OCI-LY7 (cell line): ENCODE measurements around the gene MYZAP. TPM values are rescaled to one million over a fixed set of nuclear protein-coding genes. Genes with fewer than 3 reads are reported as not detected.

Experiments used
- BruUV-seq: library from RNA; stranded (reverse); fragments of 400-500 nt; replicated peaks from 2 replicates; lab custom pipeline; 2021; lab: Mats Ljungman, UMichigan
- CTCF ChIA-PET: fragments of 300-600 bp; sonication (Branson Sonifier 250); formaldehyde crosslinking; loops from one replicate; lab custom pipeline; 2022; ENCODE audit warnings: antibody characterized with exemption; ENCODE audit not compliant: unreplicated experiment; lab: Charles Lee
- POLR2A ChIA-PET: fragments of 300-600 bp; sonication (Branson Sonifier 250); formaldehyde crosslinking; loops from one replicate; lab custom pipeline; 2022; ENCODE audit warnings: antibody characterized with exemption; lab: Charles Lee
- DNase-seq: peaks from one replicate; pipeline ENCODE4 v3.0.0-alpha.2; 2015; ENCODE audit warnings: low spot score
- H2AFZ ChIP-seq: fragments of 200-600 bp; sonication (generic), shearing (Covaris generic); 2 replicates; pipeline ENCODE4 v1.6.1; 2014; ENCODE audit warnings: mild to moderate bottlenecking, antibody characterized with exemption, low read length, moderate library complexity
- H3K27ac ChIP-seq: fragments of 200-600 bp; sonication (generic); 2 replicates; pipeline ENCODE4 v1.5.1; 2014; ENCODE audit warnings: mixed run types, low read depth, mild to moderate bottlenecking, moderate library complexity, low read length, inconsistent platforms; ENCODE audit not compliant: poor library complexity, severe bottlenecking
- H3K36me3 ChIP-seq: fragments of 200-600 bp; sonication (generic); 2 replicates; pipeline ENCODE4 v1.6.1; 2014; ENCODE audit warnings: mild to moderate bottlenecking, antibody characterized with exemption, low read length, moderate library complexity, mixed read lengths; ENCODE audit not compliant: insufficient read depth
- H3K4me1 ChIP-seq: fragments of 200-600 bp; sonication (generic); 2 replicates; pipeline ENCODE4 v1.5.1; 2014; ENCODE audit warnings: mild to moderate bottlenecking, low read length; ENCODE audit not compliant: insufficient read depth, poor library complexity, severe bottlenecking
- H3K4me2 ChIP-seq: fragments of 200-600 bp; sonication (generic); 2 replicates; pipeline ENCODE4 v1.6.1; 2014; ENCODE audit warnings: mild to moderate bottlenecking, low read length
- H3K4me3 ChIP-seq: fragments of 200-600 bp; sonication (generic); 2 replicates; pipeline ENCODE4 v1.5.1; 2014; ENCODE audit warnings: mild to moderate bottlenecking, low read depth, low read length; ENCODE audit not compliant: poor library complexity, severe bottlenecking
- H3K79me2 ChIP-seq: fragments of 200-600 bp; sonication (generic); 2 replicates; pipeline ENCODE4 v1.6.1; 2016; ENCODE audit warnings: low read depth, mild to moderate bottlenecking, low read length, moderate library complexity, mixed read lengths; ENCODE audit not compliant: insufficient read depth
- H3K9me2 ChIP-seq: fragments of 200-600 bp; sonication (generic); 2 replicates; pipeline ENCODE4 v1.6.1; 2016; ENCODE audit warnings: mild to moderate bottlenecking, low read length, mixed read lengths; ENCODE audit not compliant: insufficient read depth
- H3K9me3 ChIP-seq: fragments of 200-600 bp; sonication (generic); 2 replicates; pipeline ENCODE4 v1.6.1; 2014; ENCODE audit warnings: mild to moderate bottlenecking, mixed run types, low read length, mixed read lengths
- H4K20me1 ChIP-seq: fragments of 200-600 bp; sonication (generic); 2 replicates; pipeline ENCODE4 v1.6.1; 2014; ENCODE audit warnings: mild to moderate bottlenecking, antibody characterized with exemption, low read length, moderate library complexity, mixed read lengths; ENCODE audit not compliant: insufficient read depth
- EZH2phosphoT487 ChIP-seq: fragments of 200-600 bp; sonication (generic); IDR thresholded peaks from 2 replicates; pipeline ENCODE4 v1.6.1; 2018; ENCODE audit warnings: low read depth, borderline replicate concordance, mild to moderate bottlenecking, mixed run types, antibody characterized with exemption, low read length, moderate library complexity, mixed read lengths
- intact Hi-C: fragments of 100-400 bp; cut with micrococcal nuclease; formaldehyde crosslinking; loops from one replicate; pipeline ENCODE4 v1.10.0; 2022; ENCODE audit not compliant: unreplicated experiment
- total RNA-seq, 2 experiments: library from RNA; depleted of rRNA in 1 of 2; stranded (reverse); fragments of >200 nt in 1 of 2; shearing (Covaris generic) in 1 of 2; gene quantifications; 2 replicates each; pipeline ENCODE4 v1.2.3, GENCODE V29; 2014 to 2022
- TF ChIP-seq, protein P1 (sequence below): fragments of 200-600 bp; sonication (generic); conservative IDR thresholded peaks from 2 replicates; pipeline ENCODE4 v1.5.1; 2014; ENCODE audit warnings: mild to moderate bottlenecking, antibody characterized with exemption, low read length, moderate library complexity, mixed read lengths

MYZAP gene
- total RNA-seq, 2 experiments from 2014 or later = not detected

DNA sequence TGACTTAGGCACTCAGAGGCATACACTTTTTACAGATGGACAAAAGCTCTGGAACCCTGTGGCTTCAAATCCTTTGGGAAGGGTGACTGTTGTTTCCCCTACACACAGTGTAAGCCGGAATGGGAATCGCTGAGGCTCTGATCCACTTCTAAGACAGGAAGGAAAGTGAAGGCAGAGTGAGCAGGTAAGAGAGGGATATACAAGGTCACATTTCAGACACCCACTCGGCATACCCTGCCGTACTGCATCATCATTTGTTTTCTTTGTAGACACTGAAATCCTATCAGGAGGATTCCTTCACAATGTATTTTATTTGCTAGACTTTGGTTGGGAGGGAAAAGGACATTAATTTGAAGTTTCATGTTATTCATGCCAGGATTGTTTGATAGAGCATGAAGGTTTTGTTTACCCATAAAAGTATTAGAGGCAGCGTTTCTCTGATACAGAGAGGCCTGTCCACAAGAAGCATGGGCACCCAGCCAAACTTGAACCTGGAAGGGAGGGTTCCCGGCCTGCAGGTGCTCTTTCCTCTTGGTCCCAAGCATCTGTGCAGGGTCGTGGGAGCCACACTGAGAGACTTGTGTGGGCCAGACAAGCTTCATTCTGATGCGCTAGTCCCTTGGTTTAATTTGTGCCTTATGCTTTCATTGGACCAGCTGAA, 92.9 kb downstream of the MYZAP start:
- ChIA-PET CTCF (no interaction called here), POLR2A (no interaction called here)
- no peak for DNase-seq
- Histone ChIP-seq H3K9me2 (no peaks in the 10 kb centered on the region), H3K4me1 (no peaks in the 10 kb centered on the region), H4K20me1 (no peaks in the 10 kb centered on the region), H3K27ac (no peak overlapping the region), H2AFZ (no peak overlapping the region), H3K9me3 (no peaks in the 10 kb centered on the region), H3K36me3 (no peaks in the 10 kb centered on the region), H3K79me2 (no peaks in the 10 kb centered on the region), H3K4me2 (no peak overlapping the region), H3K4me3 (no peak overlapping the region)
- no TSS peak for BruUV-seq
- intact Hi-C loops = no loop called here
- TF ChIP-seq, protein P1, sequence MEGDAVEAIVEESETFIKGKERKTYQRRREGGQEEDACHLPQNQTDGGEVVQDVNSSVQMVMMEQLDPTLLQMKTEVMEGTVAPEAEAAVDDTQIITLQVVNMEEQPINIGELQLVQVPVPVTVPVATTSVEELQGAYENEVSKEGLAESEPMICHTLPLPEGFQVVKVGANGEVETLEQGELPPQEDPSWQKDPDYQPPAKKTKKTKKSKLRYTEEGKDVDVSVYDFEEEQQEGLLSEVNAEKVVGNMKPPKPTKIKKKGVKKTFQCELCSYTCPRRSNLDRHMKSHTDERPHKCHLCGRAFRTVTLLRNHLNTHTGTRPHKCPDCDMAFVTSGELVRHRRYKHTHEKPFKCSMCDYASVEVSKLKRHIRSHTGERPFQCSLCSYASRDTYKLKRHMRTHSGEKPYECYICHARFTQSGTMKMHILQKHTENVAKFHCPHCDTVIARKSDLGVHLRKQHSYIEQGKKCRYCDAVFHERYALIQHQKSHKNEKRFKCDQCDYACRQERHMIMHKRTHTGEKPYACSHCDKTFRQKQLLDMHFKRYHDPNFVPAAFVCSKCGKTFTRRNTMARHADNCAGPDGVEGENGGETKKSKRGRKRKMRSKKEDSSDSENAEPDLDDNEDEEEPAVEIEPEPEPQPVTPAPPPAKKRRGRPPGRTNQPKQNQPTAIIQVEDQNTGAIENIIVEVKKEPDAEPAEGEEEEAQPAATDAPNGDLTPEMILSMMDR = no peak
- TF ChIP-seq EZH2phosphoT487 = no peak

DNA sequence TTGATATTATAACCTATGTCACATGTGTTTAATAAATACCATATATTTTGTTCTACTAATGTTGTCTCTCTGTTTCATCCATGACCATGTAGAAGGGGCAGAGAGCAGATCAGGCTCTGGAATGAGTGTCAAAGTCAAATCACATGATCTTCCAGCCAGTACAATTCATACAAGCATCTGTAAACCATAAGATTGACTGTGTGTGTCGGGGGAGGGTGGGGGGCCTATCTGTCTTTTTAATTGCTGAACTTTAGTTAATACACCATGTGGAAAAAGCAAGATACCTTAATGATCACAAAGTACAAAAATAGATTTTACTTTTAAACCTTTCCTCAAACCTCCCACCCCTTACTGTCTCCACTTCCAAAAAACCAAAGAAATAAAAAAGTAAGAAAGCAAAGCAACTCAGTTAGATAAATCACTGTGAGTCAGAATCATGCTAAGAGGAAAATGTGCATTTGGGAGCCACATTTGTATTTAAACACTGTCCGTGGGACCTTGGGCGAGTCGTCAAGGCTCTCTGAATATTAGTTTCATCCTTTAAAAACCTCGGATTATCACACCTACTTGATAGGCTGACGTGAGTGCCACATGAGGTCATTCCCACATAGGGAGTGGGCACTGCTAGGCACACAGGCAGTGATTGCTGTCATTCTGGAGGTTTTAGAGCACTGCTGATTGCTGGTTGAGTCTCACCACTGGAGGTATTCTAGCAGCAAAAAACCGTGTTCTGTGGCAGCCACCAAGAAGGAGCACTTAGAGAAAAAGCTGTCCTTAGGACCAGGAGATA, 93.8 kb downstream of the MYZAP start:
- ChIA-PET CTCF (no interaction called here), POLR2A (no interaction called here)

More for the DNA sequence above, 93.8 kb downstream of the MYZAP start:
- no peak overlapping the region for H3K27ac ChIP-seq
- H4K20me1 ChIP-seq = no peaks in the 10 kb centered on the region
- no peaks in the 10 kb centered on the region for H3K79me2 ChIP-seq
- no peaks in the 10 kb centered on the region for H3K4me1 ChIP-seq
- H3K9me3 ChIP-seq = no peaks in the 10 kb centered on the region
- no peak for TF ChIP-seq EZH2phosphoT487
- TF ChIP-seq, protein P1 = no peak
- H3K36me3 ChIP-seq = no peaks in the 10 kb centered on the region
- no TSS peak for BruUV-seq
- no peak overlapping the region for H2AFZ ChIP-seq
- intact Hi-C loops = no loop called here
- H3K4me2 ChIP-seq = no peak overlapping the region
- no peaks in the 10 kb centered on the region for H3K9me2 ChIP-seq
- no peak for DNase-seq
- no peak overlapping the region for H3K4me3 ChIP-seq
